H1 (cell line): ENCODE data around the gene DKKL1. TPM values are rescaled to one million over a fixed set of nuclear protein-coding genes. Genes with fewer than 3 reads are reported as not detected.

Experiments
- CTCF ChIA-PET: fragments of 300-600 bp; sonication (Branson Sonifier 250); formaldehyde crosslinking; loops from one replicate; lab custom pipeline; 2021; ENCODE audit not compliant: partially characterized antibody; lab: Charles Lee
- POLR2A ChIA-PET: fragments of 300-600 bp; sonication (Branson Sonifier 250); formaldehyde crosslinking; loops from one replicate; lab custom pipeline; 2021; ENCODE audit warnings: inconsistent platforms; ENCODE audit not compliant: partially characterized antibody; lab: Charles Lee
- DNase-seq, 2 experiments: peaks; one replicate each; pipeline versions ENCODE4 v3.0.0 to v3.0.0-alpha.2; 2010 to 2022; ENCODE audit warnings: low spot score in 2 of 2, low read depth in 1 of 2, mixed read lengths in 1 of 2
- FAIRE-seq: peaks from 2 replicates; lab custom pipeline; 2011; peaks lifted over from hg19 to GRCh38; lab: Jason Lieb, UNC
- H2AFZ ChIP-seq: 2 replicates; pipeline ENCODE4 v1.8.1; 2012; ENCODE audit warnings: low read length, inconsistent platforms
- H2AK5ac ChIP-seq: 2 replicates; pipeline ENCODE4 v1.6.1; 2013; ENCODE audit warnings: low read depth, low read length
- H2BK120ac ChIP-seq: replicated peaks from 2 replicates; pipeline ENCODE3; 2013; ENCODE audit warnings: low read depth, low read length, inconsistent platforms
- H2BK12ac ChIP-seq: 2 replicates; pipeline ENCODE4 v1.6.1; 2013; ENCODE audit warnings: low read depth, low read length
- H2BK15ac ChIP-seq: 2 replicates; pipeline ENCODE4 v1.6.1; 2013; ENCODE audit warnings: low read length
- H2BK20ac ChIP-seq: 2 replicates; pipeline ENCODE4 v1.6.1; 2013; ENCODE audit warnings: low read length
- H2BK5ac ChIP-seq: 2 replicates; pipeline ENCODE4 v1.6.1; 2013; ENCODE audit warnings: low read depth, low read length
- H3K14ac ChIP-seq: 2 replicates; pipeline ENCODE4 v1.6.1; 2013; ENCODE audit warnings: inconsistent platforms; ENCODE audit not compliant: insufficient read length
- H3K18ac ChIP-seq: 2 replicates; pipeline ENCODE4 v1.6.1; 2013; ENCODE audit warnings: low read length; ENCODE audit errors: extremely low read depth
- H3K23ac ChIP-seq: 2 replicates; pipeline ENCODE4 v1.6.1; 2013; ENCODE audit warnings: inconsistent platforms; ENCODE audit not compliant: insufficient read length
- H3K23me2 ChIP-seq: 2 replicates; pipeline ENCODE4 v1.6.1; 2013; ENCODE audit warnings: low read depth, low read length
- H3K27ac ChIP-seq: 2 replicates; pipeline ENCODE4 v1.6.1; 2011; ENCODE audit warnings: low read depth, low read length, inconsistent platforms
- H3K27me3 ChIP-seq, 4 experiments: replicated peaks in 1 of 4; 1 replicate in 1 of 4; 2 replicates in 3 of 4; pipeline versions ENCODE4 v1.6.1 to v1.8.1; 2011 to 2013; ENCODE audit warnings: low read length in 3 of 4, mild to moderate bottlenecking in 3 of 4, inconsistent platforms in 2 of 4, mixed read lengths in 2 of 4, moderate library complexity in 1 of 4; ENCODE audit not compliant: control insufficient read depth in 3 of 4, insufficient read depth in 3 of 4; ENCODE audit errors: extremely low read depth in 1 of 4
- H3K36me3 ChIP-seq, 4 experiments: 2 replicates each; pipeline versions ENCODE4 v1.6.1 to v1.8.1; 2011 to 2013; ENCODE audit warnings: mild to moderate bottlenecking in 4 of 4, low read length in 3 of 4, moderate library complexity in 2 of 4, control low read depth in 1 of 4, inconsistent platforms in 1 of 4; ENCODE audit not compliant: insufficient read depth in 4 of 4, control insufficient read depth in 2 of 4
- H3K4ac ChIP-seq: replicated peaks from 2 replicates; pipeline ENCODE3; 2013; ENCODE audit warnings: low read length, low read depth, mixed read lengths, inconsistent platforms; ENCODE audit not compliant: insufficient read length
- H3K4me1 ChIP-seq, 4 experiments: replicated peaks in 1 of 4; 1 replicate in 1 of 4; 2 replicates in 3 of 4; pipeline versions ENCODE4 v1.6.1 to v1.8.1; 2011 to 2013; ENCODE audit warnings: low read length in 3 of 4, inconsistent platforms in 2 of 4, mixed read lengths in 1 of 4; ENCODE audit not compliant: insufficient read depth in 4 of 4, control insufficient read depth in 3 of 4
- H3K4me2 ChIP-seq, 2 experiments: 2 replicates each; pipeline versions ENCODE4 v1.6.1 to v1.8.1; 2011 to 2013; ENCODE audit warnings: low read depth in 2 of 2, low read length in 2 of 2, control low read depth in 1 of 2, inconsistent platforms in 1 of 2, mild to moderate bottlenecking in 1 of 2; ENCODE audit not compliant: insufficient read depth in 1 of 2
- H3K4me3 ChIP-seq, 4 experiments: fragments of 200-600, 300-600 bp in 1 of 4; sonication (generic), shearing (Covaris generic), sonication (Bioruptor Twin) in 1 of 4; 2 replicates each; pipeline versions ENCODE4 v1.5.1 to v1.8.1; 2011 to 2016; ENCODE audit warnings: low read length in 4 of 4, low read depth in 3 of 4, control low read depth in 2 of 4, inconsistent platforms in 2 of 4, mild to moderate bottlenecking in 2 of 4, mixed read lengths in 1 of 4, moderate library complexity in 1 of 4; ENCODE audit not compliant: insufficient read depth in 2 of 4; ENCODE audit errors: extremely low read depth in 1 of 4
- H3K56ac ChIP-seq: replicated peaks from 2 replicates; pipeline ENCODE3; 2013; ENCODE audit warnings: low read depth, mild to moderate bottlenecking, mixed read lengths, low read length, inconsistent platforms; ENCODE audit not compliant: insufficient read length
- H3K79me1 ChIP-seq: 2 replicates; pipeline ENCODE4 v1.6.1; 2013; ENCODE audit warnings: low read depth, low read length, control low read depth
- H3K79me2 ChIP-seq, 2 experiments: 2 replicates each; pipeline versions ENCODE4 v1.6.1 to v1.8.1; 2012 to 2013; ENCODE audit warnings: low read length in 2 of 2, mild to moderate bottlenecking in 2 of 2, inconsistent platforms in 1 of 2; ENCODE audit not compliant: insufficient read depth in 2 of 2, control insufficient read depth in 1 of 2
- H3K9ac ChIP-seq, 4 experiments: replicated peaks in 1 of 4; 1 replicate in 1 of 4; 2 replicates in 3 of 4; pipeline versions ENCODE4 v1.6.1 to v1.8.1; 2011 to 2013; ENCODE audit warnings: low read depth in 3 of 4, low read length in 3 of 4, control low read depth in 2 of 4, mild to moderate bottlenecking in 2 of 4, moderate library complexity in 2 of 4, inconsistent platforms in 1 of 4; ENCODE audit errors: extremely low read depth in 1 of 4
- H3K9me3 ChIP-seq, 2 experiments: 2 replicates each; pipeline versions ENCODE4 v1.6.1 to v1.8.1; 2012 to 2013; ENCODE audit warnings: mild to moderate bottlenecking in 2 of 2, moderate library complexity in 2 of 2, control low read depth in 1 of 2, inconsistent platforms in 1 of 2, low read depth in 1 of 2, low read length in 1 of 2, mixed read lengths in 1 of 2; ENCODE audit not compliant: insufficient read depth in 2 of 2
- H4K20me1 ChIP-seq, 2 experiments: replicated peaks in 1 of 2; 2 replicates each; pipeline versions ENCODE3 to v1.8.1; 2011 to 2013; ENCODE audit warnings: inconsistent platforms in 2 of 2, low read length in 2 of 2, mild to moderate bottlenecking in 1 of 2; ENCODE audit not compliant: insufficient read depth in 2 of 2, control insufficient read depth in 1 of 2
- H4K5ac ChIP-seq: 2 replicates; pipeline ENCODE4 v1.6.1; 2013; ENCODE audit warnings: low read length, low read depth, mixed read lengths, inconsistent platforms; ENCODE audit not compliant: insufficient read length
- H4K8ac ChIP-seq: 2 replicates; pipeline ENCODE4 v1.8.0; 2013; ENCODE audit warnings: mild to moderate bottlenecking, moderate library complexity, low read length, inconsistent platforms; ENCODE audit not compliant: insufficient read depth; ENCODE audit errors: extremely low read depth
- H4K91ac ChIP-seq: replicated peaks from 2 replicates; pipeline ENCODE3; 2013; ENCODE audit warnings: low read length, mixed read lengths, inconsistent platforms; ENCODE audit not compliant: insufficient read length
- BCL11A ChIP-seq, 2 experiments: IDR thresholded peaks; one replicate each; pipeline ENCODE4 v1.6.1; 2011; ENCODE audit warnings: low read depth in 2 of 2, low read length in 2 of 2, mild to moderate bottlenecking in 2 of 2
- CEBPB ChIP-seq: IDR thresholded peaks from 2 replicates; pipeline ENCODE4 v1.6.1; 2012; ENCODE audit warnings: low read depth, low read length
- CREB1 ChIP-seq: IDR thresholded peaks from 2 replicates; pipeline ENCODE4 v1.6.1; 2012; ENCODE audit warnings: inconsistent platforms
- EZH2 ChIP-seq: fragments of 200-600 bp; sonication (generic); IDR thresholded peaks from 2 replicates; pipeline ENCODE4 v1.7.1; 2012; ENCODE audit warnings: low read depth, mild to moderate bottlenecking, moderate library complexity, low read length, inconsistent platforms; ENCODE audit not compliant: severe bottlenecking
- FOSL1 ChIP-seq: IDR thresholded peaks from 2 replicates; pipeline ENCODE4 v1.6.1; 2011; ENCODE audit warnings: mild to moderate bottlenecking, low read depth, low read length, moderate library complexity; ENCODE audit not compliant: insufficient read depth
- MAFK ChIP-seq: IDR thresholded peaks from 2 replicates; pipeline ENCODE4 v1.6.1; 2012; ENCODE audit warnings: low read depth, mild to moderate bottlenecking, improper control_type of control experiment, low read length
- RNF2 ChIP-seq: fragments of 200-900, 300-1000 bp; sonication (generic); IDR thresholded peaks from 2 replicates; pipeline ENCODE4 v1.7.1; 2016; ENCODE audit warnings: borderline replicate concordance, low read depth, mild to moderate bottlenecking, antibody characterized with exemption, low read length; ENCODE audit not compliant: poor library complexity, severe bottlenecking; ENCODE audit errors: missing control alignments
- SRF ChIP-seq: IDR thresholded peaks from 2 replicates; pipeline ENCODE4 v1.6.1; 2011; ENCODE audit warnings: mild to moderate bottlenecking, low read depth, low read length, moderate library complexity
- TAF1 ChIP-seq: IDR thresholded peaks from 2 replicates; pipeline ENCODE4 v1.6.1; 2011; ENCODE audit warnings: mild to moderate bottlenecking, low read depth, low read length
- TAF7 ChIP-seq: optimal IDR thresholded peaks from 2 replicates; pipeline ENCODE3; 2011; ENCODE audit warnings: low read depth, mild to moderate bottlenecking, inconsistent platforms, low read length, moderate library complexity, borderline replicate concordance
- TBP ChIP-seq: IDR thresholded peaks from 2 replicates; pipeline ENCODE4 v1.6.1; 2011; ENCODE audit warnings: low read depth, low read length, improper control_type of control experiment
- WGBS, 2 experiments: shearing (Covaris generic) in 1 of 2; methylation state at CpG; one replicate each; pipeline versions ENCODE4 v1.1.6 to v1.1.7; 2013 to 2015; ENCODE audit warnings: low lambda C conversion rate in 2 of 2, mixed read lengths in 2 of 2, inconsistent platforms in 1 of 2, low coverage in 1 of 2, missing lambda C conversion rate in 1 of 2; ENCODE audit not compliant: insufficient replicate concordance in 2 of 2, insufficient coverage in 1 of 2, insufficient read length in 1 of 2; ENCODE audit errors: extremely low coverage in 1 of 2, missing lambda C conversion rate in 1 of 2; 5-methylcytosine and 5-hydroxymethylcytosine counted together
- polyA plus RNA-seq, 7 experiments: library from polyadenylated mRNA; depleted of rRNA in 3 of 7; stranded (reverse) in 5 of 7; unstranded in 2 of 7; fragments of >200 nt in 5 of 7; fragments of 200-250 nt in 2 of 7; gene quantifications; 1 replicate in 5 of 7; 2 replicates in 1 of 7; 4 replicates in 1 of 7; pipeline versions ENCODE4 v1.2.1 to v1.2.3, GENCODE V29; 2011 to 2013; ENCODE audit warnings: missing spikeins in 2 of 7, mixed read lengths in 2 of 7
- total RNA-seq: library from RNA; stranded (reverse); fragmentation: NEBNext Ultra II Directional; extraction: Animal tissue kit (Norgen Biotek cat#: 25700); gene quantifications from 2 replicates; pipeline ENCODE4 v1.2.1, GENCODE V29; 2021

The DKKL1 gene
- total and polyA plus RNA-seq, 2 of the 8 experiments (the other 6 are each of a cell fraction or from before 2014, with no cell fraction given): 2.6 to 6.8 TPM

DNA sequence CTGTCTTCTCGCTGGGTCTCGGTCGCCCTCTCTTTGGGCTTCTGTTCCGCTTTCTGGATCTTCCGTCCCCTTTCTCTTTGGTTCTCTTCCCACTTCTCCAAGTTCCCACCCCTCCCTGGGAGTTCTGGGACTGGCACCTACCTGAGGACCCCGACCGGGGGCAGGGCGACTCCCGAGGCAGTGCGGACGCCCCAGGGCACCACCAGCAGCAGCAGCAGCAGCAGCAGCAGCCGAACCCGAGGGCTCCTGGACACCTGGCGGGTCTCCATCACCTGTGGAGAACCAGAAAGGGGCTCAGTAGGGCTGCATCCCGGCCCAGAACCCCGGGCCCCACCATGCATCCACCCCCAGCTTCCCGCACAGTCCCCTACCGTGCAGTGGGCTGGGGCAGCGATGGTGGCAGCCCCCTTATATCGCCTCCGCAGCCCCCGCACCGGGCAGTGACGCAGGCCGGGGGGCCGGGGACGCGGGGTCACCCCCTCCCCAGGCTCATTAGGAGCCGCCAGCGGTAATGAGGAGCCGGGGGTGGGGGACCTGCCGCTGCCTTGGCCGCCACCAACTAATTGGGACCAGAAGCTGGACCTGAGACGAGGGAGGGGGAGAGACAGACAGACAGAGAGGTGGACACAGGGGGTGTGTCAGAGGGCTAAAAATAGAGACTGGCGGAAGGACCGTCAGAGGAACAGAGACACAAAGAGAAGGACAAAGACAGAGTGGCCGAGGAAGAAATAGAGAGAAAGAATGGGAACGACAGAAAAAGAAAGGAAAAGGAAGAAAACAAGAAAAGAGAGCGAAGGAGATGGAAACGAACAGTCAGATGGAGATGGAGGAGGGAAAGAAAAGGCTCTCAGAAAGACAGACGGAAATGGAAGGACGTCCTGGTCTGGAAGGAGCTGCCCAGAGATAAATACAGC, 59.7 kb downstream of the DKKL1 start, which contains the start of gene PTH2:
TSS of gene PTH2 (minus strand) at position 371 of the 914 bp plus-strand sequence. CDS start at position 269, 102 bp downstream.
- Histone ChIP-seq H2BK120ac (no peak within 1 kb of the TSS), H4K91ac (no peak within 1 kb of the TSS), H2AFZ (peak within 1 kb of the TSS; percentile 17; the same call in 1 of the 2 replicates), H3K4me3 (peak within 1 kb of the TSS in 3 of 4 experiments; percentile 23 to 59 (median 28); a peak in 5 of 8 replicates), H2BK15ac (peak within 1 kb of the TSS; percentile 82; the same call in 1 of the 2 replicates), H2BK5ac (no peak within 1 kb of the TSS), H3K23ac (no peak within 1 kb of the TSS), H4K8ac (no peak within 1 kb of the TSS; the same call in none of the 2 replicates), H3K27me3 (peaks cover 23 to 61% (median 57%) of the 10 kb centered on the region in 4 experiments), H3K27ac (no peak within 1 kb of the TSS), H3K79me2 (no peaks in the 10 kb centered on the region), H3K4ac (no peak within 1 kb of the TSS), H3K56ac (no peak within 1 kb of the TSS), H3K4me1 (peaks cover 7 to 34% (median 24%) of the 10 kb centered on the region in 4 experiments), H4K20me1 (no peaks in the 10 kb centered on the region), H2BK12ac (peak within 1 kb of the TSS; percentile 75; the same call in 1 of the 2 replicates), H3K4me2 (peak within 1 kb of the TSS; percentile 85 to 88), H2BK20ac (no peak within 1 kb of the TSS; the same call in 1 of the 2 replicates), H3K18ac (peak within 1 kb of the TSS; percentile 51), H3K23me2 (peaks cover 17% of the 10 kb centered on the region), H3K9ac (no peak within 1 kb of the TSS; a peak in 1 of 7 replicates), H3K79me1 (no peaks in the 10 kb centered on the region), H3K14ac (no peak within 1 kb of the TSS), H2AK5ac (0 out of 2 replicates have a peak within 1 kb of the TSS, but pooled peaks have one; percentile 9), H4K5ac (peak within 1 kb of the TSS; percentile 12), H3K9me3 (no peaks in the 10 kb centered on the region), H3K36me3 (no peaks in the 10 kb centered on the region)
- 29% methylated on average over 32 of the region's 42 CpGs; no CpG with 5 or more reads in 1 of the 2 experiments for WGBS, 2 experiments
- no peak for FAIRE-seq
- ChIA-PET CTCF (interaction anchor here (0.6 to 8.3 kb wide), 10 partner anchors 10 to 172 kb away, joined by 3 to 51 read pairs (median 4); no protein-coding TSS in a partner anchor), POLR2A (interaction anchor here (0.8 to 5.0 kb wide), 7 partner anchors 10 to 90 kb away, joined by 3 to 21 read pairs (median 4); partner anchors contain the start of gene TEAD2)
- no peak for DNase-seq
- TF ChIP-seq EZH2 (peak; percentile 70), TAF1 (no peak), BCL11A (IDR thresholded peaks at IDR 0.05; ENCODE audit: low read depth in 2 of 2, low read length in 2 of 2) (no peak), TBP (no peak), SRF (no peak), FOSL1 (no peak), TAF7 (no peak), MAFK (no peak), CREB1 (no peak), CEBPB (no peak), RNF2 (no peak)
